Heart right ventricle (tissue), 16 donors: Measurements from ENCODE around the gene EIF2B5. TPM values are rescaled to one million over a fixed set of nuclear protein-coding genes. Genes with fewer than 3 reads are reported as not detected.
A peak's percentile ranks its signal among the peaks of the same experiment; 100 is the strongest.

Source experiments
- ATAC-seq, 8 donors: fragments of 200-7000 bp; cut with Tn5 transposase; one replicate each; pipeline ENCODE4 v1.9.1; 2020; ENCODE audit warnings: mild to moderate bottlenecking in 8 of 8, moderate library complexity in 8 of 8, moderate number of reproducible peaks in 1 of 8
- DNase-seq, 2 donors: peaks; one replicate each; pipeline ENCODE4 v3.0.0-alpha.2; 2020
- H3K27ac ChIP-seq, 10 donors: fragments of 200-600 bp; sonication (generic) in 2 of 10; one replicate each; pipeline versions ENCODE4 v1.5.0 to v1.8.0; 2020 to 2022; ENCODE audit warnings: mild to moderate bottlenecking in 3 of 10
- H3K27me3 ChIP-seq, 7 donors: fragments of 200-600 bp; one replicate each; pipeline ENCODE4 v1.8.0; 2021 to 2022; ENCODE audit warnings: mild to moderate bottlenecking in 2 of 7
- H3K36me3 ChIP-seq, 9 donors: fragments of 200-600 bp; sonication (generic) in 1 of 9; one replicate each; pipeline versions ENCODE4 v1.5.0 to v1.8.0; 2020 to 2022; ENCODE audit warnings: mild to moderate bottlenecking in 2 of 9
- H3K4me1 ChIP-seq, 9 donors: fragments of 200-600 bp; sonication (generic) in 1 of 9; one replicate each; pipeline versions ENCODE4 v1.5.0 to v1.8.0; 2020 to 2022; ENCODE audit warnings: mild to moderate bottlenecking in 4 of 9
- H3K4me3 ChIP-seq, 10 donors: fragments of 200-600 bp; sonication (generic) in 2 of 10; one replicate each; pipeline versions ENCODE4 v1.5.0 to v1.8.0; 2020 to 2022; ENCODE audit warnings: mild to moderate bottlenecking in 7 of 10, moderate library complexity in 2 of 10
- H3K9me3 ChIP-seq, 11 donors: fragments of 200-600 bp in 10 of 11; sonication (generic) in 2 of 11; one replicate each; pipeline versions ENCODE4 v1.5.0 to v1.8.0; 2013 to 2022; ENCODE audit warnings: mild to moderate bottlenecking in 2 of 11, control low read depth in 1 of 11, moderate library complexity in 1 of 11
- WGBS, 2 donors: extraction: QIAGEN DNeasy Blood & Tissue Kit; methylation state at CpG; one replicate each; pipeline ENCODE4 v1.1.7; 2013; ENCODE audit warnings: inconsistent platforms in 1 of 2; 5-methylcytosine and 5-hydroxymethylcytosine counted together
- intact Hi-C, 10 donors: fragments of 100-400 bp; cut with DNase I; formaldehyde crosslinking; loops; one replicate each; pipeline versions ENCODE4 v1.11.1 to v1.14.2; 2022
- polyA plus RNA-seq, 2 donors: library from polyadenylated mRNA; stranded (reverse); fragments of 200-250 nt; gene quantifications; one replicate each; pipeline ENCODE4 v1.2.3, GENCODE V29; 2013
- total RNA-seq, 10 donors: library from RNA; stranded (reverse); fragmentation: NEBNext Ultra II Directional in 3 of 10; extraction: Animal tissue kit (Norgen Biotek cat#: 25700) in 3 of 10; gene quantifications; one replicate each; pipeline versions ENCODE4 v1.2.1 to v1.2.4, GENCODE V29; 2021 to 2023
- TF ChIP-seq, protein P1 (sequence below), 9 donors: fragments of 200-600 bp; sonication (generic) in 2 of 9; IDR thresholded peaks; one replicate each; pipeline versions ENCODE4 v1.5.0 to v1.8.0; 2021 to 2022; ENCODE audit warnings: antibody characterized with exemption in 9 of 9, mild to moderate bottlenecking in 5 of 9, moderate library complexity in 1 of 9
- donor health status: Arrhythmogenic right ventricular cardiomyopathy.
- donor health status: ischemic (EF 13 %, LVEDD 7.1; RV severe dilation, severe dysfunction).
- donor health status: healthy with polysubstance abuse.
- donor health status: DM: no; HTN: yes; CAD: no.
- donor health status: DM: no; HTN: no; CAD: no.
- donor health status: ischemic (EF 25% LVEDD 6.9; RV normal size, moderate dysfunction).
- donor health status: ischemic (EF 25% LVEDD 5.7; RV mildly dilated, moderate dysfunction).
- donor health status: healthy.
- donor health status: DM: yes; HTN: yes; CAD: no.
- donor health status: Ischemic cardiomyopathy.
- donor health status: ischemic (EF 35%, LVEDD 5.7; RV mildly dilated, moderate dysfunction).
- donor health status: nonischemic (EF 11% LVEDD 7.7; RV severe dilation, severe dysfunction).
- donor health status: DM: yes; HTN: yes; CAD: no.
- donor health status: PGD.
- donor health status: ischemic (EF 29% LVEDD 5.4; RV normal size, mild dysfunction).
- donor health status: nonischemic (EF 23%, LVEDD 6.1; RV moderate dilation, normal function).

EIF2B5 gene
- total and polyA plus RNA-seq, 12 donors: 26.8 to 44.6 (median 31.6) TPM

DNA sequence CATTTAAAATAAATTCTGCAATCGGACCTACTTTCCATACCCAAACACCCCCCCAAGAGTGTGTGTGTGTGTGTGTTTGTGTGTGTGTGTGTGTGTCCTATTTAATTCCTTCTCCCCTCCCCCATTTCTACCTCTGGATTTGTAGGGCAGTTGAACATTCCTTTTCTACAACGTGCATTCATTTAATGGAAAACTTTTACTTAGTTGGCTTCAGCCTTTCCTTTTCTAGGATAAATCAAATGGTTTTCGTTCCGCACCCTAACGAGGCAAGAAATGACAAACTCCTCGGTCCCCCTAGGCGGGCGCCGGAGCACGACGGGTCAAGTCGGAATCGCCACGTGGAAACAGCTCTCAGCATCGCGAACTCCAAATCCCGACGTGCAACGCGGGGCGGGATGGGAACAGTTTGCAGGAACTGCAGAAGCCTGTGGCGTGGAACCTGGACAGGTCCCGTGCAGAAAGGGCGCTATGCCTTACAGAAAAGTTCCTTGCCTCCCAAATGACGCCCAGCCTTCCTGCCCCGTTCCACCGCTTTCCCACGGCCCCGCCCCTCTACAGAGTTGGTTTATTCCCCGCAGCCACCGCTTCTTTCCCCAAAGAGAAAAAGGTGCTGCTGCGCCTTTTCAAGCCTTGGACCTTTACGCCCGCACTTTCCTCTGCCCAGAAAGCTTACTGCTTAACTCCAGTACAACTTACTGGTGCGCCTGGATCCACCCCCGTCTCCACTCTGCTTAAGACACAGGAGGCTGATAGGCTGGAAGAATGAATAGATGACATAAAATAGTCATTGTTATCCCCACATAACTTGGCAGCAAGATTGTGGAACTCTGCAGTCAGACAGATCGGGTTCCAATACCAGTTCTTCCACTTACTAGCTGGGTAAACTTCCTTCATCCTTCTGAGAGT lies 1.1 kb upstream of the EIF2B5 start:
- TF ChIP-seq, protein P1, sequence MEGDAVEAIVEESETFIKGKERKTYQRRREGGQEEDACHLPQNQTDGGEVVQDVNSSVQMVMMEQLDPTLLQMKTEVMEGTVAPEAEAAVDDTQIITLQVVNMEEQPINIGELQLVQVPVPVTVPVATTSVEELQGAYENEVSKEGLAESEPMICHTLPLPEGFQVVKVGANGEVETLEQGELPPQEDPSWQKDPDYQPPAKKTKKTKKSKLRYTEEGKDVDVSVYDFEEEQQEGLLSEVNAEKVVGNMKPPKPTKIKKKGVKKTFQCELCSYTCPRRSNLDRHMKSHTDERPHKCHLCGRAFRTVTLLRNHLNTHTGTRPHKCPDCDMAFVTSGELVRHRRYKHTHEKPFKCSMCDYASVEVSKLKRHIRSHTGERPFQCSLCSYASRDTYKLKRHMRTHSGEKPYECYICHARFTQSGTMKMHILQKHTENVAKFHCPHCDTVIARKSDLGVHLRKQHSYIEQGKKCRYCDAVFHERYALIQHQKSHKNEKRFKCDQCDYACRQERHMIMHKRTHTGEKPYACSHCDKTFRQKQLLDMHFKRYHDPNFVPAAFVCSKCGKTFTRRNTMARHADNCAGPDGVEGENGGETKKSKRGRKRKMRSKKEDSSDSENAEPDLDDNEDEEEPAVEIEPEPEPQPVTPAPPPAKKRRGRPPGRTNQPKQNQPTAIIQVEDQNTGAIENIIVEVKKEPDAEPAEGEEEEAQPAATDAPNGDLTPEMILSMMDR (IDR thresholded peaks at IDR 0.05): no peak
- ATAC-seq (peak; percentile 77 to 91 (median 87)), DNase-seq (peak; percentile 83 to 86)
- Histone ChIP-seq H3K4me1 (peaks cover 4 to 28% (median 22%) of the 10 kb centered on the region in 9 donors), H3K36me3 (peaks cover 0 to 24% (median 0%) of the 10 kb centered on the region in 9 donors), H3K27ac (peak overlapping the region; percentile 28 to 95 (median 90)), H3K27me3 (no peaks in the 10 kb centered on the region), H3K4me3 (peak overlapping the region; percentile 53 to 99 (median 87)), H3K9me3 (no peaks in the 10 kb centered on the region)
- intact Hi-C loops: loop anchor here in 6 of 10 donors (2.0 to 10.0 kb wide), 9 partner anchors 21 to 249 kb away; partner anchors contain the start of genes ABCC5 (in 5 of the 6), ALG3 (in 2 of the 6), DVL3 (in 2 of the 6) and EEF1AKMT4 (in 2 of the 6)
- WGBS, 2 donors: 1% methylated on average over 37 of the region's 37 CpGs

DNA sequence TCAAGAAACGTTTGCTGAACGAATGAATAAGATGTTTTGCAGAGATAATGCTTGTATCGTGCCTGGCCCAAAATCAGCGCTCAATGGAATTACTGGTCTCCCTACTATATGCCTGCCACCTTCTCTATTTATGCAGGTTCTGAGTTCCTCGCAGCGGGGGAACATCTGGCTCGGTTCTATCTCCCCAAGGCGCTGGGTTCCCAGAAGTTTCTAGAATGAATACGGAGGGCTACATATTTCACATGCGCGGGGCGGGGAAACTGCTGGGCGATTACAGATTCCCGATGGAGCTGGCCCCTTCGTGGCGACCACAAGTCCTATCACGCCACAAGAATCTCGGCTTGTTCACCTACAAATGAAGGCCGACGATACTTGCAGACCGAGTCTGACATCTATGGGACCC lies 411 bp upstream of the EIF2B5 start:
- DNase-seq: no peak
- peak overlapping the region; percentile 53 to 99 (median 87) for H3K4me3 ChIP-seq
- no peaks in the 10 kb centered on the region for H3K9me3 ChIP-seq
- intact Hi-C loops: loop anchor here in 7 of 10 donors (1.0 to 10.0 kb wide), 14 partner anchors 20 to 250 kb away; partner anchors contain the start of genes ABCC5 (in 6 of the 7), EEF1AKMT4 (in 4 of the 7), ALG3 (in 3 of the 7) and DVL3 (in 2 of the 7)
- TF ChIP-seq, protein P1 (IDR thresholded peaks at IDR 0.05): no peak
- WGBS, 2 donors: 0% methylated on average over 21 of the region's 21 CpGs
- peak; percentile 2 to 31 (median 16) for ATAC-seq
- no peaks in the 10 kb centered on the region for H3K27me3 ChIP-seq
- peak overlapping the region; percentile 28 to 95 (median 90) for H3K27ac ChIP-seq
- peaks cover 0 to 29% (median 2%) of the 10 kb centered on the region in 9 donors for H3K36me3 ChIP-seq
- H3K4me1 ChIP-seq: peaks cover 4 to 28% (median 22%) of the 10 kb centered on the region in 9 donors

DNA sequence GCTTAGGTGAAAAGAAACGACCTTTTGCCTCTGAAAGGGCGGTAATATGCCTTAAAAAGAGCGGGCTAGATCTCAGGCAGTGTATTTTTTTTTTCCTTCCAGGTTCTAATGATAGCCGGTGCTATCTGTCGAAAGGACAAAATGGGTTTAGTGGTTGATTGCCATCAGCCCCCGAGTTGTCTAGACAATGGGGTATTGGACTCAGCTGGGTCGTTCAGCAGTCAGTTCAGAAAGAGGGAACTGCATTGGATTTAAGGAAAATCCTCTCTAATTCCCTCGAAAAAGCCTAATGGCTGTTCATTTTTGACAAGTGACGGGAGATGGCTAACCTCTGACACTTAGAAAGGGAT lies 728 bp downstream of the EIF2B5 start:
- TF ChIP-seq, protein P1 (IDR thresholded peaks at IDR 0.05): no peak
- WGBS, 2 donors: 3 to 4% methylated on average over 9 of the region's 9 CpGs
- Histone ChIP-seq H3K4me1 (peaks cover 4 to 28% (median 22%) of the 10 kb centered on the region in 9 donors), H3K4me3 (peak overlapping the region; percentile 53 to 99 (median 87)), H3K27me3 (no peaks in the 10 kb centered on the region), H3K9me3 (no peaks in the 10 kb centered on the region), H3K36me3 (peaks cover 0 to 41% (median 13%) of the 10 kb centered on the region in 9 donors), H3K27ac (peak overlapping the region in 9 of 10 donors; percentile 72 to 95 (median 91))
- DNase-seq (no peak), ATAC-seq (no peak)
- intact Hi-C loops: loop anchor here in 6 of 10 donors (1.0 to 10.0 kb wide), 14 partner anchors 19 to 251 kb away; partner anchors contain the start of genes ABCC5 (in 4 of the 6), EEF1AKMT4 (in 4 of the 6), ALG3 (in 3 of the 6) and DVL3 (in 3 of the 6)

DNA sequence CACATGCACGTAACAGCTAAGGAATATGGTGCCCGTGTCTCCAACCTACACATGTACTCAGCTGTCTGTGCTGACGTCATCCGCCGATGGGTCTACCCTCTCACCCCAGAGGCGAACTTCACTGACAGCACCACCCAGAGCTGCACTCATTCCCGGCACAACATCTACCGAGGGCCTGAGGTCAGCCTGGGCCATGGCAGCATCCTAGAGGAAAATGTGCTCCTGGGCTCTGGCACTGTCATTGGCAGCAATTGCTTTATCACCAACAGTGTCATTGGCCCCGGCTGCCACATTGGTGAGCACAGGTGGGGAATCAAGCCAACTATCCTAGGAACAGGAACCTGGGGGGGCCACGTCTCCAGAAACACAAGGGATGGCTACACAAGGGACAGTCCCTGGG lies 5.3 kb downstream of the EIF2B5 start:
- intact Hi-C loops: loop anchor here in 4 of 10 donors (10.0 kb wide), 2 partner anchors 104 to 236 kb away; partner anchors contain the start of genes ALG3 (in 3 of the 4) and EEF1AKMT4 (in 3 of the 4)
- H3K4me3 ChIP-seq: no peak overlapping the region
- 90 to 91% methylated on average over 10 of the region's 10 CpGs for WGBS, 2 donors
- H3K36me3 ChIP-seq: peaks cover 11 to 86% (median 57%) of the 10 kb centered on the region in 9 donors
- DNase-seq (no peak), ATAC-seq (no peak)
- TF ChIP-seq, protein P1 (IDR thresholded peaks at IDR 0.05): no peak
- H3K4me1 ChIP-seq: peaks cover 4 to 29% (median 20%) of the 10 kb centered on the region in 9 donors
- no peaks in the 10 kb centered on the region for H3K9me3 ChIP-seq
- no peaks in the 10 kb centered on the region for H3K27me3 ChIP-seq
- H3K27ac ChIP-seq: no peak overlapping the region
